Heart right ventricle (tissue), 16 donors: ENCODE results near the gene TEDDM1. TPM values are rescaled to one million over a fixed set of nuclear protein-coding genes. Genes with fewer than 3 reads are reported as not detected.

ENCODE experiments used
- ATAC-seq, 8 donors: fragments of 200-7000 bp; cut with Tn5 transposase; one replicate each; pipeline ENCODE4 v1.9.1; 2020; ENCODE audit warnings: mild to moderate bottlenecking in 8 of 8, moderate library complexity in 8 of 8, moderate number of reproducible peaks in 1 of 8
- DNase-seq, 2 donors: peaks; one replicate each; pipeline ENCODE4 v3.0.0-alpha.2; 2020
- H3K27ac ChIP-seq, 10 donors: fragments of 200-600 bp; sonication (generic) in 2 of 10; one replicate each; pipeline versions ENCODE4 v1.5.0 to v1.8.0; 2020 to 2022; ENCODE audit warnings: mild to moderate bottlenecking in 3 of 10
- H3K27me3 ChIP-seq, 7 donors: fragments of 200-600 bp; one replicate each; pipeline ENCODE4 v1.8.0; 2021 to 2022; ENCODE audit warnings: mild to moderate bottlenecking in 2 of 7
- H3K36me3 ChIP-seq, 9 donors: fragments of 200-600 bp; sonication (generic) in 1 of 9; one replicate each; pipeline versions ENCODE4 v1.5.0 to v1.8.0; 2020 to 2022; ENCODE audit warnings: mild to moderate bottlenecking in 2 of 9
- H3K4me1 ChIP-seq, 9 donors: fragments of 200-600 bp; sonication (generic) in 1 of 9; one replicate each; pipeline versions ENCODE4 v1.5.0 to v1.8.0; 2020 to 2022; ENCODE audit warnings: mild to moderate bottlenecking in 4 of 9
- H3K4me3 ChIP-seq, 10 donors: fragments of 200-600 bp; sonication (generic) in 2 of 10; one replicate each; pipeline versions ENCODE4 v1.5.0 to v1.8.0; 2020 to 2022; ENCODE audit warnings: mild to moderate bottlenecking in 7 of 10, moderate library complexity in 2 of 10
- H3K9me3 ChIP-seq, 11 donors: fragments of 200-600 bp in 10 of 11; sonication (generic) in 2 of 11; one replicate each; pipeline versions ENCODE4 v1.5.0 to v1.8.0; 2013 to 2022; ENCODE audit warnings: mild to moderate bottlenecking in 2 of 11, control low read depth in 1 of 11, moderate library complexity in 1 of 11
- whole genome bisulfite sequencing, 2 donors: extraction: QIAGEN DNeasy Blood & Tissue Kit; methylation state at CpG; one replicate each; pipeline ENCODE4 v1.1.7; 2013; ENCODE audit warnings: inconsistent platforms in 1 of 2; 5-methylcytosine and 5-hydroxymethylcytosine counted together
- intact Hi-C, 10 donors: fragments of 100-400 bp; cut with DNase I; formaldehyde crosslinking; loops; one replicate each; pipeline versions ENCODE4 v1.11.1 to v1.14.2; 2022
- polyA plus RNA-seq, 2 donors: library from polyadenylated mRNA; stranded (reverse); fragments of 200-250 nt; gene quantifications; one replicate each; pipeline ENCODE4 v1.2.3, GENCODE V29; 2013
- total RNA-seq, 10 donors: library from RNA; stranded (reverse); fragmentation: NEBNext Ultra II Directional in 3 of 10; extraction: Animal tissue kit (Norgen Biotek cat#: 25700) in 3 of 10; gene quantifications; one replicate each; pipeline versions ENCODE4 v1.2.1 to v1.2.4, GENCODE V29; 2021 to 2023
- TF ChIP-seq, protein P1 (sequence below), 9 donors: fragments of 200-600 bp; sonication (generic) in 2 of 9; IDR thresholded peaks; one replicate each; pipeline versions ENCODE4 v1.5.0 to v1.8.0; 2021 to 2022; ENCODE audit warnings: antibody characterized with exemption in 9 of 9, mild to moderate bottlenecking in 5 of 9, moderate library complexity in 1 of 9
- donor health status: Arrhythmogenic right ventricular cardiomyopathy.
- donor health status: ischemic (EF 13 %, LVEDD 7.1; RV severe dilation, severe dysfunction).
- donor health status: healthy with polysubstance abuse.
- donor health status: DM: no; HTN: yes; CAD: no.
- donor health status: DM: no; HTN: no; CAD: no.
- donor health status: ischemic (EF 25% LVEDD 6.9; RV normal size, moderate dysfunction).
- donor health status: ischemic (EF 25% LVEDD 5.7; RV mildly dilated, moderate dysfunction).
- donor health status: healthy.
- donor health status: DM: yes; HTN: yes; CAD: no.
- donor health status: Ischemic cardiomyopathy.
- donor health status: ischemic (EF 35%, LVEDD 5.7; RV mildly dilated, moderate dysfunction).
- donor health status: nonischemic (EF 11% LVEDD 7.7; RV severe dilation, severe dysfunction).
- donor health status: DM: yes; HTN: yes; CAD: no.
- donor health status: PGD.
- donor health status: ischemic (EF 29% LVEDD 5.4; RV normal size, mild dysfunction).
- donor health status: nonischemic (EF 23%, LVEDD 6.1; RV moderate dilation, normal function).

The TEDDM1 gene
- total and polyA plus RNA-seq, 12 donors = not detected

DNA sequence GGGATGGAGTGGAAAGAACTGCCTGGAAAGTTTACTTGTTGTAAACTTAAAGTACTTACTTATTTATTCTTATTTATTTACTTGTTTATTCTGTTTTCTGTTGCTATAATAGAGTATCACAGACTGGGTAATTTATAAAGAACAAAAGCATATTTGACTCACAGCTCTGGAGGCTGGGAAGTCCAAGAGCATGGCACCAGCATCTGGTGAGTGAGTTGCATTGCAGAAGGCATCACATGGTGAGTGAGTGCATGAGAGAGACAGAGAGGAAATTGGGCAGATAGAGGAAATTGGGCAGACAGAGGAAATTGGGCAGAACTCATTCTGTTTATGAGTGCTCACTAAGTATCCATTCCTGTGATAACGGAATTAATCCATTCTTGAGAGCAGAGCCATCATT is 37.9 kb upstream of the TEDDM1 start:
- no peak for ATAC-seq
- Histone ChIP-seq H3K27ac (no peak overlapping the region), H3K9me3 (peaks cover 0 to 12% (median 0%) of the 10 kb centered on the region in 11 donors), H3K4me3 (no peak overlapping the region), H3K27me3 (no peaks in the 10 kb centered on the region), H3K4me1 (no peaks in the 10 kb centered on the region), H3K36me3 (no peaks in the 10 kb centered on the region)
- intact Hi-C loops = no loop called here
- no peak for DNase-seq
- 82 to 85% methylated on average over 1 of the region's 1 CpG for WGBS, 2 donors
- TF ChIP-seq, protein P1, sequence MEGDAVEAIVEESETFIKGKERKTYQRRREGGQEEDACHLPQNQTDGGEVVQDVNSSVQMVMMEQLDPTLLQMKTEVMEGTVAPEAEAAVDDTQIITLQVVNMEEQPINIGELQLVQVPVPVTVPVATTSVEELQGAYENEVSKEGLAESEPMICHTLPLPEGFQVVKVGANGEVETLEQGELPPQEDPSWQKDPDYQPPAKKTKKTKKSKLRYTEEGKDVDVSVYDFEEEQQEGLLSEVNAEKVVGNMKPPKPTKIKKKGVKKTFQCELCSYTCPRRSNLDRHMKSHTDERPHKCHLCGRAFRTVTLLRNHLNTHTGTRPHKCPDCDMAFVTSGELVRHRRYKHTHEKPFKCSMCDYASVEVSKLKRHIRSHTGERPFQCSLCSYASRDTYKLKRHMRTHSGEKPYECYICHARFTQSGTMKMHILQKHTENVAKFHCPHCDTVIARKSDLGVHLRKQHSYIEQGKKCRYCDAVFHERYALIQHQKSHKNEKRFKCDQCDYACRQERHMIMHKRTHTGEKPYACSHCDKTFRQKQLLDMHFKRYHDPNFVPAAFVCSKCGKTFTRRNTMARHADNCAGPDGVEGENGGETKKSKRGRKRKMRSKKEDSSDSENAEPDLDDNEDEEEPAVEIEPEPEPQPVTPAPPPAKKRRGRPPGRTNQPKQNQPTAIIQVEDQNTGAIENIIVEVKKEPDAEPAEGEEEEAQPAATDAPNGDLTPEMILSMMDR (IDR thresholded peaks at IDR 0.05) = no peak

DNA sequence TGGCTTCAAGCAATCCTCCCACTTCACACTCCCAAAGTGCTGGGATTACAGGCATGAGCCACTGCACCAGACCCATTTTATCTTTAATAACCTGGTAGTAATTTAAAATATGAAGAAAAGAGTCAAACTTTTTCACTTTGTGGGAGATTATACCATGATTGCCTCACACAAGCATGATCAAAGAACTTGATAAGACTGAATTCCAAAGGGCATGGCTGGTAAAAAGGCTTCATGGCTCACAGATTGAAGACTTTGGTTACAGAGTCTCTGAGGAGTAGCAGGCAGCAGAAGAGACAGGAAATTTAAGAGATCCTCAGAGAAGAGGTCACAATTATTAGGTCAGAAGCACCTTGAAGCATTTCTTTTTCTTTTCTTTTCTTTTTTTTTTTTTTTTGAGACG is 33.1 kb upstream of the TEDDM1 start:
- no peak for ATAC-seq
- peaks cover 0 to 9% (median 0%) of the 10 kb centered on the region in 11 donors for H3K9me3 ChIP-seq
- WGBS, 2 donors = 100% methylated on average over 1 of the region's 1 CpG
- H3K27ac ChIP-seq = no peak overlapping the region
- H3K36me3 ChIP-seq = no peaks in the 10 kb centered on the region
- H3K27me3 ChIP-seq = peaks cover 0 to 3% (median 0%) of the 10 kb centered on the region in 7 donors
- no peak overlapping the region for H3K4me3 ChIP-seq
- intact Hi-C loops = no loop called here
- DNase-seq = no peak
- TF ChIP-seq, protein P1 (IDR thresholded peaks at IDR 0.05) = no peak
- peaks cover 0 to 11% (median 0%) of the 10 kb centered on the region in 9 donors for H3K4me1 ChIP-seq

DNA sequence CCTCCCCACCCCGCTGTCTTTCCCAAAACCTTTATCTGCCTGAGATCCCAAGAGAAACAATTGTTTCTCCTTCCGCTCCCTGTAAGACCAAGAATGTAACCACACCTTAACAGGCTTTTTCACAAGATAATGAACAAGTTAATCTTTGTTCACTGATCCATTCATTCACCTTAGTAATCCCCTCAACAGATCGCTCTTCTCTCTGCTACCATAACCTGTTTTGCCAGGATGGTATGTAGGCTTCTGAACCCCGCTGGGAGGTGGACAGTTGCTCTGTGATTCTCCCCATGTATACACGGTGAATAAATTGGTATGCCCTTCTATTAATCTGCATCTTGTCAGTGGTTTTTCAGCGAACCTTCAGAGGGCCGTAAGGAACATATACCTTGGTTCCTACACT is 30.8 kb upstream of the TEDDM1 start:
- DNase-seq (no peak), ATAC-seq (no peak)
- Histone ChIP-seq H3K9me3 (no peaks in the 10 kb centered on the region), H3K4me1 (peaks cover 0 to 11% (median 0%) of the 10 kb centered on the region in 9 donors), H3K36me3 (no peaks in the 10 kb centered on the region), H3K27ac (no peak overlapping the region), H3K4me3 (no peak overlapping the region), H3K27me3 (peaks cover 0 to 3% (median 0%) of the 10 kb centered on the region in 7 donors)
- intact Hi-C loops = no loop called here
- TF ChIP-seq, protein P1 (IDR thresholded peaks at IDR 0.05) = no peak
- 89 to 92% methylated on average over 7 of the region's 7 CpGs for WGBS, 2 donors

DNA sequence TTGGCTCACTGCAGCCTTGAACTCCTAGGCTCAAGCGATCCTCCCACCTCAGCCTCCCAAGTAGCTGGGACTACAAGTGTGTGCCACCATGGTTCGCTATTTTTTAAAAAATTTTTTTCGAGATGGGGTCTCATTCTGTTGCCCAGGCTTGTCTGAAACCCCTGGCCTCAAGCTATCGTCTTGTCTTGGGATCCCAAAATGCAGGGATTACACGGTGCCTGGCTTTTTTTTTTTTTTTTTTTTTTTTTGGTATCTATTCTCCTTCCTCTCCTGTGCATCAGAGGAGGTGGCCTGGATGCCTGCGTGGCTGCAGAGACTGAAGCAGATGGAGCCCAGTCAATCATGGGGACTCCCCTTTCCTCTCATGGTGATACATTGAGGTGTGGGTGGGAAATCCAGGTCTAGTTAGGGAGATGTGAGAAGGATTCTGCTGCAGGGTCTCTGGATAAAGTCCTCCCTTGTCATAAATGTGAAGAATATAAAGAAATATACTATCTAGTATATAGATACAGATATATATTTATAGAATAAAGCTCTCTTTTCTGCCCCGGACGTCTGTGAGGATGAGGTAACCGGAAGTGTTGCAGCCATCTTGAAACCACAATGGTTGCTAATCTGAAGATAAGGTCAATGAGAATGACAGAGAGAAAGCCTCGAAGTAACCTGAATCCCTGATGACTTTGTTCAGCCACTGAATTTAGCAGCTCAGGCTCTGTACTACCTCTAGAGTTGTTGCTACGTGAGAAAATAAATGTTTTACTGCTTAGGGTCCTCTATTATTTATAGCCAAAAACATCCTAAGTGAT is 30.0 kb upstream of the TEDDM1 start:
- no peak overlapping the region for H3K27ac ChIP-seq
- peaks cover 0 to 11% (median 0%) of the 10 kb centered on the region in 9 donors for H3K4me1 ChIP-seq
- 68 to 76% methylated on average over 11 of the region's 11 CpGs for WGBS, 2 donors
- DNase-seq (no peak), ATAC-seq (no peak)
- intact Hi-C loops = no loop called here
- H3K36me3 ChIP-seq = no peaks in the 10 kb centered on the region
- TF ChIP-seq, protein P1 (IDR thresholded peaks at IDR 0.05) = no peak
- peaks cover 0 to 3% (median 0%) of the 10 kb centered on the region in 7 donors for H3K27me3 ChIP-seq
- no peak overlapping the region for H3K4me3 ChIP-seq
- no peaks in the 10 kb centered on the region for H3K9me3 ChIP-seq
